ENCODE data around the gene TSSC4. TPM values are rescaled to one million over a fixed set of nuclear protein-coding genes. Genes with fewer than 3 reads are reported as not detected.
"Not testable (repeated sequence)": the region's sequence is repeated elsewhere in the genome, so short reads cannot be mapped to it uniquely, and the experiment has no call there.

TSSC4 gene
- 40.6 TPM for total RNA-seq
- long read RNA-seq, transcript TSSC4-201 (3 exons, 1,686 nt), result major isoform, 49 of 64 reads
- long read RNA-seq, transcript TSSC4-210 (2 exons, 912 nt), result minor isoform, 7 of 64 reads
- long read RNA-seq, partial matches to known transcripts, result 0 of 64 reads
- long read RNA-seq, other reads (novel, unspliced or antisense), result 5 of 64 reads

DNA sequence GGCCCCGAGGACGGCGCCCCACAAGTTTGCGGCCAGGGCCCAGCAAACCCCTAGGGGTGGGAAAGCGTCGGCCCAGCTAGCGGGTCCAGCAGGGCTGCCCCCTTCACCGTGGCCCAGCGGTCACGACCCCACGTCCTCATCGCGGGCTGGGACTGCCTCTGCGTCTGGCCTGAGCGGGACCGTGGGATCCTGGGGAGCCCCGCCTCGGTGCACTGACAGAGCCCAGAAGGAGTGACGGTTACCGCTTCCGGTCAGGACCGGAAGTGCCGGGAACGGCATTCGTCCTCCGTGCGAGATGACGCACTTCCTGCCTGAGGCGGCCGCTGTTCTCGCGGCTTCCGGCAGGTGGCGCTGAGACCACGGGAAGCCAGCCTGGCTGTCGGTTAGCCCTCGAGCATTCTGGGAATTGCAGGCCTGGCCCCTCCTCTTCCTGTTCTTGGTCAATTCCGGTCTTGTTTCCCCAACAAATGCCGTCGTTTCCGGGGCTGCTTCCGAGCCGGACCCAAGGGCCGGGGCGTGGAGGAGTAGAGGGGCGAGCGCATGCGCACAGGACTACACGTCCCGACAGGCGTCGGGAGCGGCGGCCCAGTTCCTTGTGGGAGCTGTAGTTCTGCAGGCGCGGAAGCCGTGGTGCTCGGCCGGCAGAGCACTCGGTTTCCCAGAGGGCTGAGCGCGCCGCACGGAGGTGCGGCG is at the start of gene TSSC4:
Gene TSSC4, plus strand, starts transcription at position 682 of the 693 bp plus-strand sequence. CDS start 1,884 bp downstream, outside the sequence.
- peak; percentile 100 for DNase-seq
- TF ChIP-seq, protein P1, sequence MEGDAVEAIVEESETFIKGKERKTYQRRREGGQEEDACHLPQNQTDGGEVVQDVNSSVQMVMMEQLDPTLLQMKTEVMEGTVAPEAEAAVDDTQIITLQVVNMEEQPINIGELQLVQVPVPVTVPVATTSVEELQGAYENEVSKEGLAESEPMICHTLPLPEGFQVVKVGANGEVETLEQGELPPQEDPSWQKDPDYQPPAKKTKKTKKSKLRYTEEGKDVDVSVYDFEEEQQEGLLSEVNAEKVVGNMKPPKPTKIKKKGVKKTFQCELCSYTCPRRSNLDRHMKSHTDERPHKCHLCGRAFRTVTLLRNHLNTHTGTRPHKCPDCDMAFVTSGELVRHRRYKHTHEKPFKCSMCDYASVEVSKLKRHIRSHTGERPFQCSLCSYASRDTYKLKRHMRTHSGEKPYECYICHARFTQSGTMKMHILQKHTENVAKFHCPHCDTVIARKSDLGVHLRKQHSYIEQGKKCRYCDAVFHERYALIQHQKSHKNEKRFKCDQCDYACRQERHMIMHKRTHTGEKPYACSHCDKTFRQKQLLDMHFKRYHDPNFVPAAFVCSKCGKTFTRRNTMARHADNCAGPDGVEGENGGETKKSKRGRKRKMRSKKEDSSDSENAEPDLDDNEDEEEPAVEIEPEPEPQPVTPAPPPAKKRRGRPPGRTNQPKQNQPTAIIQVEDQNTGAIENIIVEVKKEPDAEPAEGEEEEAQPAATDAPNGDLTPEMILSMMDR (IDR thresholded peaks at IDR 0.05), result peak; percentile 97
- Histone ChIP-seq H3K4me1 (peaks cover 21% of the 10 kb centered on the region), H3K36me3 (peaks cover 49% of the 10 kb centered on the region), H3K27me3 (no peaks in the 10 kb centered on the region), H3K9me3 (no peaks in the 10 kb centered on the region), H3K27ac (peak within 1 kb of the TSS; percentile 94), H3K4me3 (peak within 1 kb of the TSS; percentile 99)
- intact Hi-C loops (cut with DNase I), result no loop called here
- peak; percentile 93 for ATAC-seq

DNA sequence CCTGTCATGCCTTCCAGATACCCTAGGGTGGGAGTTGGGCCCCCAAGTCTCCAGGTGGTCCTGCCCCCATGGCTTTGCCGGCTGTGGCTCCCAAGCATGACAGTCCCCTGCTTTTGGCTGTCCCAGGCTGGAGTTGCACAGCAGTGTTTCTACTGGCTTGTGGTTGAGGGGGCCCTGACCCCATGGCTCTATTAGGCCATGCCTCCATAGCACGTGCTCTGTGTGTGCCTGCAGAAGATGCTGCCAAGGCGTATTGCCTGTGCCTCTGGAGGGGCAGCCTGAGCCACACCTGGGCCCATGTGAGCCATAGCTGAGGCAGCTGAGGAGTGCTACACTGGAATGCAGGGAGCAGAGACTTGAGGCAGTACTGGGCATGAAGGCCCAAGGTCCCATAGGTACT is 48.8 kb upstream of the TSSC4 start:
- TF ChIP-seq, protein P1 (IDR thresholded peaks at IDR 0.05), result no peak
- intact Hi-C loops (cut with DNase I), result no loop called here
- Histone ChIP-seq H3K27ac (no peak overlapping the region), H3K4me1 (no peaks in the 10 kb centered on the region), H3K9me3 (no peaks in the 10 kb centered on the region), H3K36me3 (no peaks in the 10 kb centered on the region), H3K4me3 (no peak overlapping the region), H3K27me3 (no peaks in the 10 kb centered on the region)
- DNase-seq (peak; percentile 28), ATAC-seq (no peak)

DNA sequence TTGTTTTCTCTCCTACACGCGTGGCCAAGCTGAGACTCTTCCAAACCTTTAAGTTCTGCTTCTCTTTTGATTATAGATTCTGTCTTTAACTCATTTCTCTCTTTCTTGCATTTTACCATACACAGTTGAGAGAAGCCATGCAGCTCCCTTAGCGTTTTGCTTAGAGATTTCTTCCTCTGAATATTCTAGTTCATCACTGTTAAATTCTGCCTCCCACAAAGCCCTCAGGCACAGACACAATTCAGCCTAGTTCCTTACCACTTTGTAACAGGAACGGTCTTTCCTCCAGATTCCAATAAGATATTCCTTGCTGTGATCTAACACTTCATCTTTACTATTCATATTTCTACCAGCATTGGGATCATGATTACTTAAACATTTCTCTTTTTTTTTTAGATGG is 48.1 kb upstream of the TSSC4 start:
- Histone ChIP-seq H3K4me3 (no peak overlapping the region), H3K9me3 (no peaks in the 10 kb centered on the region), H3K27ac (no peak overlapping the region), H3K27me3 (no peaks in the 10 kb centered on the region), H3K36me3 (no peaks in the 10 kb centered on the region), H3K4me1 (no peaks in the 10 kb centered on the region)
- TF ChIP-seq, protein P1 (IDR thresholded peaks at IDR 0.05), result no peak
- ATAC-seq, result no peak
- intact Hi-C loops (cut with DNase I), result no loop called here
- no peak for DNase-seq

DNA sequence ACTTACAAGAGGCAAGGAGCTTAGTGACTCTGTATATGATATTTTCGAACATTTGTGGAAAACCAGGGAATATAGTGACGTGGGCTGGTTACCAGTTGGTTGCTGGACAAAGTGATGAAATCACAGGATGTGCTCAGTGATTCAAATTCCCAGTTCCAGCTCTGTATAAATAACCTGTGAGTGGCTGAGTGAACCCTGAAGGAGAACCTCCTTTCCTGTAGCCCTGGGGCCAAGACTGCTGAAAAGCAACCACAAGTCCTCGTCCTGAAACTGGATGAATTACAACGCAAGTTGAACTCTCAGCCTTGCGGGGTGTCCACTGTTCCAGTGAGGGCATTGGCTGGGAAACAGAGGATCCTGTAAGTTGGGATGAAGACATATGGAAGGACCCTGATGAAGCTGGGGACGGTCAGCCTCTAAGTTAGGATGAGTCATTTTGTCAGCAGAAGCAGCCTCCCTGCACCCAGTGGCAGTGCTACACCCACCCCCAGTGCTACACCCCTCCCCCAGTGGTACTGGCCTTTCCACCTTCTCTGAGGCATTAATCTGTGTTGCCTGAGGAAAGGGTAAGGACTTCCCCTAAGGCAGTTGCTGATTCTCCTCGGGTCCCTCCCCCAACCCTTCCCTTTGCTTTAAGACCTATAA is 45.4 kb upstream of the TSSC4 start:
- no peak for ATAC-seq
- no peaks in the 10 kb centered on the region for H3K36me3 ChIP-seq
- no peaks in the 10 kb centered on the region for H3K27me3 ChIP-seq

DNA sequence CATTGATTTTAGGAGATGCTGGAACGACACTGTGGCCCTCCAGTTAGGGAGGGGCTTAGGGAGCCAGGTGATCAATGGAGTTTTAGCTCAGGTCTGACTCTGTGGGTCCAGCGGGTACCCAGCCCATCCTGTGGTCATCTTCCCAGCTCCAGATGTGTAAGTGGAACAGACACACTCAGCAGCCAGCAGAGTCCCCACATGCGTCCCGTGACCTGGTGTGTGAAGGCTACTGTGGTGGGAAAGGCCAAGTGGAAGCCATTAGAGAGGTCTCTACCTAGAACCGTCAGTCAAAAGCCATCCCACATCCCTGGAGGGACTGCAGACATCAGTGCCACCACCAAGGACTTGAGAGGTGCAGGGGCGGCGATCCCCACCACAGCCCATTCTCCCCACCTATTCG is 43.3 kb upstream of the TSSC4 start:
- Histone ChIP-seq H3K4me1 (no peaks in the 10 kb centered on the region), H3K9me3 (no peaks in the 10 kb centered on the region), H3K4me3 (no peak overlapping the region), H3K27ac (no peak overlapping the region), H3K36me3 (no peaks in the 10 kb centered on the region), H3K27me3 (no peaks in the 10 kb centered on the region)
- intact Hi-C loops (cut with DNase I), result no loop called here
- no peak for ATAC-seq
- TF ChIP-seq, protein P1 (IDR thresholded peaks at IDR 0.05), result no peak
- DNase-seq, result peak; percentile 30

More for the DNA sequence above, 45.4 kb upstream of the TSSC4 start:
- no peak for DNase-seq
- no peaks in the 10 kb centered on the region for H3K4me1 ChIP-seq
- H3K4me3 ChIP-seq, result no peak overlapping the region
- H3K9me3 ChIP-seq, result no peaks in the 10 kb centered on the region
- no peak overlapping the region for H3K27ac ChIP-seq
- TF ChIP-seq, protein P1 (IDR thresholded peaks at IDR 0.05), result no peak
- intact Hi-C loops (cut with DNase I), result no loop called here

DNA sequence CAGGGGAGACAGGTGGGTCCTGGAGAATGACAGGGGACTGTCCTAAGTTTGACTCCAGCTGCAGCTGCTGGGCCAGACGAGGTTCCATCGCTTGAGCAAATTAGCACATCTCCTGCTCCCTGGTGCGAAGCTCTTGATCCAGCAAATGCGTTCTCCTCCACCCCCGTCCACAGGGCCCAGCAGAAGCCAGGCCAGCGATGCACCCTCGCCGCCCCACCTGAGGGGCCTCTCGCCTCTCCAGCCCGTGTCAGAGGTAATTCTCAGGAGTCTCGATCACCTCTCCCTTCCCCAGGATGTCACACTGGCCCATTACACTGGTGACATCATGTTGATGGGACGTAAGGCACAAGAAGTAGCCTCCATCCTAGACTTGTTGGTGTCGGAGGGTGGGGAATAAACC is 42.9 kb upstream of the TSSC4 start:
- ATAC-seq; H3K4me1 ChIP-seq; H3K27me3 ChIP-seq; H3K36me3 ChIP-seq; H3K9me3 ChIP-seq; intact Hi-C loops (cut with DNase I); H3K27ac ChIP-seq; H3K4me3 ChIP-seq: not testable (repeated sequence)
- peak; percentile 13 for DNase-seq
